Kidney (tissue), 14 donors: ENCODE results near the gene FUBP3. TPM values are rescaled to one million over a fixed set of nuclear protein-coding genes. Genes with fewer than 3 reads are reported as not detected.

Experiments used
- DNase-seq, 5 donors: peaks; one replicate each; pipeline ENCODE4 v3.0.0-alpha.2; 2013 to 2020
- FAIRE-seq: peaks from 2 replicates; lab custom pipeline; 2012; peaks lifted over from hg19 to GRCh38; lab: Jason Lieb, UNC
- H3K27ac ChIP-seq, 2 donors: one replicate each; pipeline ENCODE4 v1.7.0; 2013; ENCODE audit warnings: low read depth in 2 of 2, low read length in 2 of 2, inconsistent platforms in 1 of 2
- H3K27me3 ChIP-seq: one replicate; pipeline ENCODE4 v1.7.1; 2013; ENCODE audit warnings: low read length, inconsistent platforms; ENCODE audit not compliant: control insufficient read depth, insufficient read depth
- H3K36me3 ChIP-seq, 3 donors: one replicate each; pipeline versions ENCODE4 v1.7.0 to v1.7.1; 2013; ENCODE audit warnings: low read length in 3 of 3, control low read depth in 1 of 3, inconsistent platforms in 1 of 3; ENCODE audit not compliant: insufficient read depth in 3 of 3, control insufficient read depth in 2 of 3
- H3K4me1 ChIP-seq, 3 donors: one replicate each; pipeline versions ENCODE4 v1.7.0 to v1.7.1; 2013; ENCODE audit warnings: low read length in 3 of 3, inconsistent platforms in 1 of 3, low read depth in 1 of 3; ENCODE audit not compliant: control insufficient read depth in 2 of 3, insufficient read depth in 2 of 3
- H3K4me3 ChIP-seq, 3 donors: one replicate each; pipeline versions ENCODE4 v1.7.0 to v1.8.1; 2013; ENCODE audit warnings: low read length in 3 of 3, control low read depth in 1 of 3, inconsistent platforms in 1 of 3
- H3K9ac ChIP-seq, 3 donors: one replicate each; pipeline versions ENCODE4 v1.7.0 to v1.7.1; 2013; ENCODE audit warnings: low read length in 3 of 3, control low read depth in 1 of 3, inconsistent platforms in 1 of 3
- H3K9me3 ChIP-seq, 3 donors: one replicate each; pipeline versions ENCODE4 v1.7.0 to v1.7.1; 2013; ENCODE audit warnings: low read length in 3 of 3, control low read depth in 1 of 3, inconsistent platforms in 1 of 3; ENCODE audit not compliant: control insufficient read depth in 2 of 3, insufficient read depth in 1 of 3
- intact Hi-C: fragments of 100-400 bp; cut with DNase I; formaldehyde crosslinking; loops from one replicate; pipeline ENCODE4 v1.11.1; 2022
- polyA plus RNA-seq: library from polyadenylated mRNA; stranded (reverse); fragments of 350-450 nt; fragmentation: Illumina TruSeq; extraction: RNeasy Lipid Tissue Mini Kit (QIAGEN cat#74804); gene quantifications from one replicate; pipeline ENCODE4 v1.2.3, GENCODE V29; 2014; ENCODE audit warnings: low read depth, low replicate concordance; ENCODE audit not compliant: insufficient read depth
- total RNA-seq: library from RNA; stranded (reverse); fragmentation: NEBNext Ultra II Directional; extraction: Animal tissue kit (Norgen Biotek cat#: 25700); gene quantifications from one replicate; pipeline ENCODE4 v1.2.1, GENCODE V29; 2021
- TF ChIP-seq, protein P1 (sequence below): IDR thresholded peaks from 3 replicates; pipeline ENCODE4 v1.5.1; 2012; ENCODE audit warnings: mild to moderate bottlenecking, moderate library complexity, borderline replicate concordance; ENCODE audit not compliant: insufficient read depth; ENCODE audit errors: extremely low read depth
- donor health status: control.
- donor health status: control.
- donor health status: control.
- donor health status: control.
- donor health status: control.
- donor health status: DM: yes; HTN: yes; CAD: no.
- donor health status: Normal renal cell carcinoma (clear cell type).

Gene FUBP3
- total and polyA plus RNA-seq, 2 donors from 2014 or later = 19.4 to 44.1 TPM

GRCh38 chr9:130669965-130670364 is 90.6 kb downstream of the FUBP3 start:
- DNase-seq = no peak
- H3K9me3 ChIP-seq = no peaks in the 10 kb centered on the region
- peaks cover 23% of the 10 kb centered on the region for H3K27me3 ChIP-seq
- FAIRE-seq = no peak
- H3K9ac ChIP-seq = no peak overlapping the region
- no peak overlapping the region for H3K4me3 ChIP-seq
- no peak overlapping the region for H3K27ac ChIP-seq
- no peaks in the 10 kb centered on the region for H3K4me1 ChIP-seq
- no peaks in the 10 kb centered on the region for H3K36me3 ChIP-seq
- intact Hi-C loops = no loop called here
- TF ChIP-seq, protein P1, sequence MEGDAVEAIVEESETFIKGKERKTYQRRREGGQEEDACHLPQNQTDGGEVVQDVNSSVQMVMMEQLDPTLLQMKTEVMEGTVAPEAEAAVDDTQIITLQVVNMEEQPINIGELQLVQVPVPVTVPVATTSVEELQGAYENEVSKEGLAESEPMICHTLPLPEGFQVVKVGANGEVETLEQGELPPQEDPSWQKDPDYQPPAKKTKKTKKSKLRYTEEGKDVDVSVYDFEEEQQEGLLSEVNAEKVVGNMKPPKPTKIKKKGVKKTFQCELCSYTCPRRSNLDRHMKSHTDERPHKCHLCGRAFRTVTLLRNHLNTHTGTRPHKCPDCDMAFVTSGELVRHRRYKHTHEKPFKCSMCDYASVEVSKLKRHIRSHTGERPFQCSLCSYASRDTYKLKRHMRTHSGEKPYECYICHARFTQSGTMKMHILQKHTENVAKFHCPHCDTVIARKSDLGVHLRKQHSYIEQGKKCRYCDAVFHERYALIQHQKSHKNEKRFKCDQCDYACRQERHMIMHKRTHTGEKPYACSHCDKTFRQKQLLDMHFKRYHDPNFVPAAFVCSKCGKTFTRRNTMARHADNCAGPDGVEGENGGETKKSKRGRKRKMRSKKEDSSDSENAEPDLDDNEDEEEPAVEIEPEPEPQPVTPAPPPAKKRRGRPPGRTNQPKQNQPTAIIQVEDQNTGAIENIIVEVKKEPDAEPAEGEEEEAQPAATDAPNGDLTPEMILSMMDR = no peak

GRCh38 chr9:130670644-130671043 is 91.3 kb downstream of the FUBP3 start:
- H3K9ac ChIP-seq = no peak overlapping the region
- H3K9me3 ChIP-seq = no peaks in the 10 kb centered on the region
- H3K27ac ChIP-seq = no peak overlapping the region
- intact Hi-C loops = no loop called here
- DNase-seq (no peak), FAIRE-seq (no peak)
- TF ChIP-seq, protein P1 = no peak
- H3K4me1 ChIP-seq = no peaks in the 10 kb centered on the region
- no peaks in the 10 kb centered on the region for H3K36me3 ChIP-seq
- no peak overlapping the region for H3K4me3 ChIP-seq
- H3K27me3 ChIP-seq = peaks cover 19% of the 10 kb centered on the region

DNA sequence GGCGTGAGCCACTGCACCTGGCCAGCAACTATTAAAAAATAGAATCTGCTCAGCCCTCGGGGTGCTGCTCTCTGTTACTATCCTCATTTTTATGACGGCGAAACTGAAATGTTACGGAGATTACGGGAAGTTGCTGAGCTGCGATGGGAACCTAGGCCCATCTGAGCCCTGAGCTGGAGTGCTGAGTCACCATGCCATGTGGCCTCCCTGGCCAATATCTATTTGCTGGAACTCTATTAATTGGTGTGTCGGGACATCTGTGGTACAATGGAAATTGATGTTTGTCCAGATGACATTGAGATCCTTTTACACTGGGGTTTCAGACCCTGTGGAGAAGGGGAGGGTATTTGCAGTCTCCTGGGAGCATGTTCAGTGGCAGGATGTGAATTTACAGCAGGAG is 93.1 kb downstream of the FUBP3 start:
- Histone ChIP-seq H3K4me3 (no peak overlapping the region), H3K9ac (no peak overlapping the region), H3K27me3 (peaks cover 8% of the 10 kb centered on the region), H3K4me1 (no peaks in the 10 kb centered on the region), H3K27ac (no peak overlapping the region), H3K36me3 (no peaks in the 10 kb centered on the region), H3K9me3 (no peaks in the 10 kb centered on the region)
- intact Hi-C loops = no loop called here
- no peak for DNase-seq
- TF ChIP-seq, protein P1 = no peak
- no peak for FAIRE-seq
